SHP77 (cell line): Measurements from ENCODE around the gene CAPN5.
"Not testable (repeated sequence)": the region's sequence is repeated elsewhere in the genome, so short reads cannot be mapped to it uniquely, and the experiment has no call there.

Source experiments
- DNase-seq, 2 experiments: peaks; one replicate each; lab custom pipeline; 2025; lab: John Stamatoyannopoulos, UW

CAPN5 gene

DNA sequence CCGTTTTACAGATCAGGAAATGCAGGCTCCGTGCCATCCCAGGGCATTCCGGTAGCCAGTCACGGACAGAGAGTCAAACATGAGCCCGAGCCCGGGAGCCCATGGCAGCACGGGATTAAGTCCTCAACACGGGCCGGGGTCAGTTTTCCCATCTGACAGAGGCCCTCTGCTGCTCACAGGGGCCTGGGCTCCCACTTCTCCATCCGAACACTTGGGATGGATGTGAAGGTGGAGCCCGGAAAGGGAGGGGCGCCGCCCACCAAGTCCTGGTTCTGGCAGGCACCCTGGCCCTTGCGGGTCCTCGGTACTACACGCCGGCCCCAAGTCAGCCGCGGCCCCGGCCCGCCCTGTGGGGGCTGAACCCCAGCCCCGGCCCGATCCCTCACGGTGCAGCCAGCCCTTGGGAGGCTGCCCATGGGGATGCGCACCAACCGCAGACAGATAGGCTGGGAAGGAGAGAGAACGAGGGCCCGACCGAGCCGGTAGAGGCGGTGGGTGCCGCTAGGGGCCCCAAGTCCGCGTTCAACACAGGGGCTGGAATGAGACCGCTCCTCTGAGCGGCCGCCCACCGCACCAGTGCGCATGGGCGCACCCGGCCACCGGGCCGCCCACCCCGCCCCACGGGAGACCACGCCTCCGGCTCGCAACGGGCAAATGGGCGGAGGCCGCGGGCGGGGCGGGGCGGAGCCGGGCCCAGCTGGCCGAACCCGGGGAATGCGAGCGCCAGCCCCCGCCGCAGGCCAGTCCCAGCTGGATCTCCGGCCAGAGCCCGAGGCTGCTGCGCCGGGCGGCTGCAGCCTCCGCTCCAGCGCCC lies at the start of gene CAPN5:
Gene CAPN5, plus strand, starts transcription at position 743 of the 814 bp plus-strand sequence. CDS start 17,916 bp downstream, outside the sequence.
- peak; percentile 88 to 94 for DNase-seq

DNA sequence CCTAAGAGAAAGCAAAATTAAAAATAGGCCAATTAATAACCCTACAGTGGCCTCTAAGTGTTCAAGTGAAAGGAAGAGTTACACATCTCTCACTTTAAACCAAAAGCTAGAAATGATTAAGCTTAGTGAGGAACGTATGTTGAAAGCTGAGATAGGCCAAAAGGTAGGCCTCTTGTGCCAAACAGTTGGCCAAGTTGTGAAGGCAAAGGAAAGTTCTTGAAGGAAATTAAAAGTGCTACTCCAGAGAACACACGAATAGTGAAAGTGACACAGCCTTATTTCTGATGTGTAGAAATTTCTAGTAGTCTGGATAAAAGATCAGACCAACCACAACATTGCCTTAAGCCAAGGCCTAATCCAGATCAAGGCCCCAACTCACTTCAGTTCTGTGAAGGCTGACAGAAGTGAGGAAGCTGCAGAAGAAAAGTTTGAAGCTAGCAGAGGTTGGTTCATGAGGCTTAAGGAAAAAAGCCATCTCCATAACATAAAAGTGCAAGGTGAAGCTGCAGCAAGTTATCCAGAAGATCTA lies 48.3 kb upstream of the CAPN5 start:
- not testable (repeated sequence) for DNase-seq

DNA sequence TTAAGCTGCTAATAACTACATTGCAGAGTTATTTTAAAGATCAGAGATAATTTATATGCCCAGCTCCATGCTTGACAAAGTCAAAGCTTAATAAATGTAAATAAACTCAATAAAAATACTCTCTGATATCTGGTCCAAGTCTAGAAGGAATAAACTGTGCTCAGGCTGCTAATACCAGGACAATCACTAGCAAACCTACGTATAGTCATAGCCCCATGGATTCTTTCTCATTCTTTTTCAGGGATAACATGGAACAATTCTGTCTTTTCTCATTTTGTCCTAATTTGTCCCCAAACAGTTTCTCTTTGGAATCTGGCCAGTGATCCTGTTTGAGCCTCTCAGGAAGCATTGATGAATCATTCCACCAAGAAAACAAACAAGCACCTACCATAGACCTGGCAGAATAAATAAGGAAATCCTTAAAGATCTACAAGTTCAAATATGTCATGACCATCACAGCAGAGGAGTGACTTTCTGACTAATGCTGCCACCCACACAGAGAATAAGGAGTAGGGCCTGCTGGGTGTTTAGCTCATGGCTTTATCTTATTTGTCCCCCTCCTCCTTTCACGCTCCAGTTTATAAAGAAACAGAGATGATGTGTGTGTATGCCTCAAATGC lies 46.7 kb upstream of the CAPN5 start:
- no peak for DNase-seq

DNA sequence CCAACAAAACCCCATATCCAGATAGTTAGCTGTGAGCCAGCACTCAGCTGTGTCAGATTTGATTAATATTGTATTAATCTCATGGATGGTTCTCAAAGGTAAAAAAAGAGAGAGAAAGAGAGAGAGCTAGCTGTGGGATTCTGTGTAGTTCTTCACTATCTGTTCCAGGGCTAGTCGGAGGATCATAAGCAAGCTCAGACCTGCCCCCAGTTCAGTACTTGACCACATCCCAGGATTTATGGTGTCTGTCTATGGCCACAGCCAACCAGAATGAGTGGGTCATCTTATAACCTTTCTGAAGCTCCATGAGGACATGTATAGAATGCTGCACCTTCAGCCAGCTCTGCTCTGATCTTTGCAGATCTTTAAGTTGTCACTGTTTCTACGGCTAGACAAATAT lies 46.0 kb upstream of the CAPN5 start:
- DNase-seq: peak in 1 of 2 experiments; percentile 41

DNA sequence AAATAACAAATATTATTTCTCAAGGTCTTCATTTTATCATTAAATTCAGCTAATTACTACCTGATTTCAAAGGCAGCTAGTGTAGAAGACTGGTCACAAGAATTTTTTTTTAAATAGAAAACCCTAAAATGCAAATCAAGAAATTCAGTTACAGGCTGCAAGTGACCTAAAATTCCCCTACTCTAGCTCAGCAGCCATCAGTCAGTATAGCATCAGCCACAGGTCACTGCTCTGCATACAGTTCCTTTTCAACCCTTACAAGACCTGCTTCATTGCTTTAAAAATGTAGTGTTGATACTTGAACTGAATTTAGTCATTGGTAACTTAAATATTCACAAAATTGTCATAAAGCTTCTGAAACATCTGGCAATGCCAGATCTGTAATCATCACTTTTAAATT lies 42.0 kb upstream of the CAPN5 start:
- DNase-seq: no peak

DNA sequence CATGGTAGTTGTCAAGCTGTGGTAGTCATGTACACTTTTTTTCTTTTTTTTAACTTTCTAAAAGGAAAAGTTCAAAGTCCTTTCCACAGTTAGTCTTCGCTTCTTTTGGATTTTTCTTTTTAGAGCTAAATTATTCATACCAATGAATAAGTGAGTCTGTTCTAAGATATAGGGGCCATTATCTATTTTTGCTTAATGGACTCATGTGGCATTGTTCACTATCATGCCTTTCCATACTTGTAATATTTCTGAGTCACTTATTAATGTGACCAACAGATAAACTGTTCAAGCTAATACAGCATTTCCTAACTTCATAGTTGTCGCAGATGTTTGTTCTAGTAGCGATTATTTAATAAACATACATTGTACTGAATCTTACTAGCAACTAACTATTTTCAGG lies 40.5 kb upstream of the CAPN5 start:
- no peak for DNase-seq

DNA sequence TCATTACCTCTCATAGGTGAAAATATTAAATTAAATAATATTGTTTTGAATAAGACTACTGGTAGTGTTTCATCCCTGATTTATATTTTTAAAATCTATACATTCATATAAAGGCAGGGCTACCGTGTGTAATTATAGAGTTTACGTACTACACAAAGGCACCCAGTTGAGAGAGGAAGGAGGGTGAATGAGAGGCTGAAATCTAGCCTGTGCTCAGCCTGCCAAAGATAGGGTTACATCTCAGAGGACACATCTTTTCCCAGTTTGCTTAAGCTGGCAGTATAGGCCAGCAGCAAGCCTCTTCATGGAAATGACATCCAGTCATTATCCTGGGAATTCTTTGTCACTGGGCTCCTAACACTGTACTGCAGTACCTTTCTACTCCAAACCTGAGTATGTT lies 40.0 kb upstream of the CAPN5 start:
- DNase-seq: no peak

DNA sequence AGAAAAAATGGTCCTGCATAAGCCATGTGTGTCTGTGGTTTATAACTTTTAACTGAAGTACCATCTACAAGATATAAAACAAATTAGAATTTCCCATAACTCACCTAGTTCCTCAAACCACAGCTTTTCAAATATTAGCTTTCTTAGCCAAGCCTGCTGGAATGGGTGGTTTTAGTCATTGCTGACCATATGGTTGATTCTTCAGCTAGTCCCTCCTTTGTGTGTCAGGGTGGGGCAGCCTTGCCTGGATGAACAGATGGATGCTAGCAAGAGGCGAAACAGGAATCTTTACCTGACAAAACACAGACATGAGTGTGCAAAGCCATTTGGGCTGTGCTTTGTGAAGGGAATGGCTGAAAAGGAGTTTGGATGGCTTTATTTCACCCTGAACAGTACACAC lies 39.5 kb upstream of the CAPN5 start:
- DNase-seq: no peak

DNA sequence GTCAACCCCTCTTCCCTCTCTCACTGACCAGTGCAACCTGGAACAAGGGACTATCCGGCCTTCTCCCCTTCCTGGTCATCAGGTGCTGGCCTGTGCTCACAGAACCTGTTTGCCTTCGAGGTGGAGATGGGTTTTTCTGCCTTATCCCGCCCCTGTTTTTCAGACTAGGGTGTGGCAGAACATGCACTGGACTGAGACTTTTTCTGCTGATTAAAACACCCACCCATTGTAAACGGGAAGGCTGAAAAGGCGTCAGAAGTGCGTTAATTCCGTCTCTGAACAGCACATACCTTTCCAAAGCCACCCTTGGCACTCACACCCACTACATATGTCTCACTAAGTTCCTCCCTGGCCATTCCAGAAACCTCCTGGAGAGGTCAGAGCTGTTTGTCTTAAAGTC lies 36.9 kb upstream of the CAPN5 start:
- DNase-seq: no peak

DNA sequence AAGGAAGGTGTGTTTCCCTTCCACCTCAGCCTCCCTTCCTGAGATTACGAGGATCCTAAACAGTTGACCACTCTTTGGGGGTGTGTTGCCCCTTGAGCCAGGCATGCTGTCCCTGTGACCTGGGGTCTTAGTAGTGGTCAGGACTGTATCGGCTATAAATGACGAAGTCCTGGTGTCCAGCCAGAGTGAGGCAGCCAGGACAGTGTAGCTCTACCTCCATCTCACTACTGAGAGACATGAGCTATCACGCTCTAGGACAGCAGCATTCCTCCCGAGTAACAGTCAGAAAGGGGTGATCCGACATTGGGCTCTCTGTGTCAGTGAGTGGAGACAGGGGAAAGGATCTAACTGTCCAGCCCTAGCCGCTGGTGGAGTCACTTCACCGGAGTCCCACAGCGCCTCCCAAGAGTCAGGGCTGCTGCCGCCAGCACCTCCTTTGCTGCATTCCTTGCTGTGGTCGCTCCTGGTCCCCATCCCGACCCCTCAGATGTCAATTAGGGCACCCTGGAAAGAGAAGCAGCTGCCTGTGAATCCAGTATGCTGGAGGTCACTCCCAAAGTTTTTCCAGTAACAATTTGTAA lies 35.8 kb upstream of the CAPN5 start:
- DNase-seq: no peak

DNA sequence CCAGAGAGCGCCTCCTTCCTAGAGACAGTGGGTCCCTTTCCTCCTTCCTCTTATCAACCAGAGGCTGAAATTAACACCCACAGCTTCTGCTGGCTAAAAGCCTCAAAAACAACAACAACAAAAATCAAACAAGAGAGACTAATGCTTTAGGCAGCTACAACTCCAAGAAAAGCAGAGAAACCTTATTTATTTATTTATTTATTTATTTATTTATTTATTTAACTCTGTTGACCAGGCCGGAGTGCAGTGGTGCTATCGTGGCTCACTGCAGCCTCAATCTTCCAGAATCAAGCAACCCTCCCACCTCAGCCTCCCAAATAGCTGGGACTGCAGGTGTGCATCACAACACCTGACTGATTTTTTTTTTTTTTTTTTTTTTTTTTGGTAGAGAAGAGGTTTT lies 35.2 kb upstream of the CAPN5 start:
- DNase-seq: no peak

DNA sequence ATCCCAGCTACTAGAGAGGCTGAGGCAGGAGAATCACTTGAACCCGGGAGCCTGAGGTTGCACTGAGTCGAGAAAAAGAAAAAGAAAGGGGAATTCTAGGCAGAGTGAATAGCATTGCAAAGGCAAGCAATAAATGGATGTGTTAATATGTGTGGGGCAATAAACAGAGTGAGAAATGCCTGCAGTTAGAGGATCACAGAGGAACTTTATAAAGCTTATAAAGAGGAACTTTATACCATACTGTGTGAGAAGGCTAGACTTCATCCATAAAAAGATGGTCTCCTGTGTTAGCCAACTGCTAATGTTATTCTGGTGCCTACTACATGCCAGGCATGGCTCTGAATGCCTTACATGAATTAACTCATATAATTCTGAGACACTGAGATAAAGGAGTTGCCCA lies 31.7 kb upstream of the CAPN5 start:
- DNase-seq: no peak

DNA sequence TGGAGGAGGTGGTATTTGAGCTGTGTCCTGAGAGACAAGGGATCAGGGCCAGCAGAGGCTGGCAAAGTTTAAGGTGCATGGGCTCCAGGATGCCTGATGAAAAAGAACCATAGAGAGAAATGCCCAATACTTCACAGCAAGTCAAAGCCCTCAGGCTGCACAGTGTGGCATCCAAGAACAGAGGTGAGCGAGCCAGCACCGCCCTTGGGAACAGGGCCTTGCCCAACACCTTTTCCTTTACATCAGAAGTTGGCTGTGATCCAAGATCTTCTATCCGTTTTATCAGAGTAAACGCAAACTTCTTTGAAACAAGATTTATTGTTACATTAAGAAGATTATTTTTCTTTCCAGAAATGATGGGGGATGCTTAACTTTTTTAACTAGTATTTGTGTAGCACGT lies 31.2 kb upstream of the CAPN5 start:
- DNase-seq: no peak

DNA sequence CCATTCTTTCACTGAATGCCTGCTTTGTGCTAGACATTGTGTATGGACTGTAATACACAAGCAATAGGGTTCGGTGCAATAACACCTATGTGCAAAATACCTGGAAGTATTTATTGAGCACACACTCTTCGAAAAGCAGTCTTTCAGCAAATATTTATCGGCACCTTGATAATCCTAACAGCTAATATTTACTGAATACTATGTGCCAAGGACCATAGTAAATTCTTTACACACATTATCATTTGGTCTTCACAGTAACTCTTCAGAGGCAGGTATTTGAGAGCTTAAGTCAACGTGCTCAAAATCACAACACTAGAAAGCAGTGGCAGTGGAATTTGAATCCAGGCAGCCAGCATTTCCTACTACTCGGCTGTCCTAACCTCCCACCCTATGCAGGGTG lies 30.4 kb upstream of the CAPN5 start:
- DNase-seq: no peak

DNA sequence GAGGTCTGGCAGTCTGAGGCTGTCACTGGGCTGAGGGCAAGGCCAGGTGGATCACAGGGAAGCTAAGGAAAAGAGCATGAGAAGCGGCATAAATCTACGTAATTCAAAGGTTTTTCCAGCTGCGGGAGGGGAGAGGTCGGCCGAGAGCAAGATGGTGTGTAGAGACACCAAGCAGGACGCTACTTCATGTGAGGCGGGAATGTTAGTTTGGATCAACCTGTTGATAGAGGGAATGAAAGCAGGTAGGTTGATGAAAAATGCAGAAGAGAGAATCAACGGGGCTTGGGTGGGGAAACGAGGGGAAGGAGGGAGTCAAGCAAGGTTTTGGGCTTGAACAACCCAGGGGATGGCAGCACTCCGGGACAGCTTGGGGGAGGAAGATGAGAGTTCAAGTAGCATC lies 29.7 kb upstream of the CAPN5 start:
- no peak for DNase-seq

DNA sequence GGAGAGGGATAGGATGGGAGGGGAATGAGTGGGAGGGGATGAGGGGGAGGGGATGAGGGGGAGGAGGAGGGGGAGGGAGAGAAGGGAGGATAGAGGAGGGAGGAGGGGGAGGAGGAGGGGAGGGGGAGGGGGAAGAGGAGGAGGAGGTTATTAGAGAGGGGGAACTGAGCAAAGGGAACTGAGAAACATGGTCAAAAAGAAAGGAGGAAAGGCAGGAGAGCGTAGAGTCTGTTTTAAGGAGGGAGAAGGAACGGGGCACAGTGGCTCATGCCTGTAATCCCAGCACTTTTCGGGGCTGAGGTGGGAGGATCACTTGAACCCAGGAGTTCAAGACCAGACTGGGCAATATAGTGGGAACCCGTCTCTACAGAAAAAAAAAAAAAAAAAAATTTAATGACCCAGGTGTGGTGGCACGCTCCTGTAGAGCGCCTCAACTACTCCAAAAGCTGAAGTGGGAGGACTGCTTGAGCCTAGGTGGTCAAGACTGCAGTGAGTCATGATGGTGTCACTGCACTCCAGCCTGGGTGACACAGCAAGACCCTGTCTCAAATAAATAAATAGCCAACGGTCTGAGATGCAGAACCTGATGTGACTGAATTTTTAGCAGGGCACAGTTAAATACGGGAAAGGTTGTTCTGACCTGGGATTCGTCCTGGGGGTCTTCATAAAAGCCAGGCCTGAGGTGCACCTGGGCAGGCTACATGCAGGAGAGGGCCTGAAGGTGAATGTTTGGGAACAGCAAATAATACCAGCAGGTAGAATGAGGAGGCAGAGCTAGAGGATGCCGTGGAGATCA lies 28.5 kb upstream of the CAPN5 start:
- no peak for DNase-seq

DNA sequence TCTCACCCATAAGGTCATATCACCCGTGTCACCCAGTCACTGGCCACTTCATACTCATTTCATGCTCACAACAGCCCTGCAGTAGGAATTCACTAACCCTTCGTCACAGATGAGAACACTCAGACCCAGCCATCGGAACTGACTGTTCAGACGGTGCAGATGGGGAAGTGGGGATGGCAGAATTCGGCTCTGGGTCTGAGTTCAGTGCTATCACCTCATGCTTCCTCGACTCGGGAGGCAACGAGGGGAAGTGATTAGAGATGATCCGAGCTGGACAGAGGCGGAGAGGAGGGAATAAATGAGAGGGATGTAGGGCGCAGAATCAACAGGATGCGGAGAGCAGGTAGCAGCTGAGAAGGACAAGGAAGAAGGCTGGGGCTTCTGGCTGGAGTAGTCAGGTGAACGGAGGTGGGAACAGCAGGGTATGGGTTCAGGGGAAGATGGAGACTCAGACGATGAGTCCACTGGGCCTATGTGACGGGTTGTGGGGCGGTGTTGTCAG lies 27.9 kb upstream of the CAPN5 start:
- DNase-seq: no peak

DNA sequence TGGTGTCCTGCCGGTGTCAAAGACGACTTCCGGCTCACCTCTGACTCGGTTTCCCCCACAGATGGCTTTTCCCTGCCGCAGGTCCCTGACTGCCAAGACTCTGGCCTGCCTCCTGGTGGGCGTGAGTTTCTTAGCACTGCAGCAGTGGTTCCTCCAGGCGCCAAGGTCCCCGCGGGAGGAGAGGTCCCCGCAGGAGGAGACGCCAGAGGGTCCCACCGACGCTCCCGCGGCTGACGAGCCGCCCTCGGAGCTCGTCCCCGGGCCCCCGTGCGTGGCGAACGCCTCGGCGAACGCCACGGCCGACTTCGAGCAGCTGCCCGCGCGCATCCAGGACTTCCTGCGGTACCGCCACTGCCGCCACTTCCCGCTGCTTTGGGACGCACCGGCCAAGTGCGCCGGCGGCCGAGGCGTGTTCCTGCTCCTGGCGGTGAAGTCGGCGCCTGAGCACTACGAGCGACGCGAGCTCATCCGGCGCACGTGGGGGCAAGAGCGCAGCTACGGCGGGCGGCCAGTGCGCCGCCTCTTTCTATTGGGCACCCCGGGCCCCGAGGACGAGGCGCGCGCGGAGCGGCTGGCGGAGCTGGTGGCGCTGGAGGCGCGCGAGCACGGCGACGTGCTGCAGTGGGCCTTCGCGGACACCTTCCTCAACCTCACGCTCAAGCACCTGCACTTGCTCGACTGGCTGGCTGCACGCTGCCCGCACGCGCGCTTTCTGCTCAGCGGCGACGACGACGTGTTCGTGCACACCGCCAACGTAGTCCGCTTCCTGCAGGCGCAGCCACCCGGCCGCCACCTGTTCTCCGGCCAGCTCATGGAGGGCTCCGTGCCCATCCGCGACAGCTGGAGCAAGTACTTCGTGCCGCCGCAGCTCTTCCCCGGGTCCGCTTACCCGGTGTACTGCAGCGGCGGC lies 27.0 kb upstream of the CAPN5 start:
- no peak for DNase-seq

DNA sequence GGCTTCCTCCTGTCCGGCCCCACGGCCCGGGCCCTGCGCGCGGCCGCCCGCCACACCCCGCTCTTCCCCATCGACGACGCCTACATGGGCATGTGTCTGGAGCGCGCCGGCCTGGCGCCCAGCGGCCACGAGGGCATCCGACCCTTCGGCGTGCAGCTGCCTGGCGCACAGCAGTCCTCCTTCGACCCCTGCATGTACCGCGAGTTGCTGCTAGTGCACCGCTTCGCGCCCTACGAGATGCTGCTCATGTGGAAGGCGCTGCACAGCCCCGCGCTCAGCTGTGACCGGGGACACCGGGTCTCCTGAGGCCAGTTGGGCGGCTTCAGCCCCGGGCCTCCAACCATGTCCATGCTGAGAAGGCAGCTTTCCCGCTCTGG lies 26.4 kb upstream of the CAPN5 start:
- no peak for DNase-seq

DNA sequence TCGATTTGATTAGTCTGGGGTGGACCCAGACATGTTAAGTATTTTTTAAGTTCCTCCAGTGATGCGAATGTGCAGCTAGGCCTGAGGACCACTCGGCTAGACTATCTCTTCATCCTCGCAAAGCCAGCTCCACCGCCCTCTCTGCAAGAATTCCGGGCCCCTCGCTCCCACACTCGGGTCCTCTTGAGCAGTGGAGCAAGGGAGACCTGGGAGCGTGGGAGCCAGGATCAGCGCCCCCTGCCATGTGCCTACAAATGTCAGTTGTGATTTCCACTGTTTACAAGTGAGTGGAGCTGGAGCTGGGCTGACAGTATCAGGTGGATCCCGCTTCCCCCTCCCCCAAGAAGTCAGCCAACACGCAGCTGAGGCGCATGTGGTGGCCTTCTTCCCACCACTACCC lies 25.9 kb upstream of the CAPN5 start:
- no peak for DNase-seq

DNA sequence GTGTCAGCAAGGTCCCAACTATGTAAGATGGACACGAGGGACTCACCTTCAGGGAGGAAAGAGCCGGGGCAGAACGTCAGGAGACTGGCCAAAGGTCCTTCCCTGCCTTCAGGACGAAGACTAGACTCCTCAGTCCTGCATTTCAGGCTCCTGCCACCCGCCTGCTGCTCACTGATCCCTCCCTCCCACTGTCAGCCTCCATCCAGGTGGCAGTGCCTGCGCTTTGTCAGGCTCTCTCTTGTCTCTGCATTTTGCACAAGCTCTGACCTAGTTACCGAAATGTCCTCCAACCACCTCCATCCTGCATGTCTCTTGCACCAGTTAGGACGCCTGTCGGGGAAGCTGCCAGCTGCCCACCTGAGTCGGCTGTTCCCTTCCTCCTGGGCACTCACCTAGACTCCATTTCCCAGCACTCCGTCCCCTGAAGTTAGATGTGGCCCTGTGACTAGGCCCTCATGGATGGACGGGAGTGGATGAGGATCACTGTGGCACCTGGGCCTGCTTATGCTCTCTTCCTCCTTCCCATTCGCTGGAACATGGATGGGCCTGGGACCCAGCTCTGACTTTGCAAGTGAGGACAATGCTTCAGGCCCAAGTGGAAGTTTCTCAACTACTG lies 24.6 kb upstream of the CAPN5 start:
- no peak for DNase-seq
